Tibial nerve (tissue), 4 donors: Measurements from ENCODE around the gene RANBP10. TPM values are rescaled to one million over a fixed set of nuclear protein-coding genes. Genes with fewer than 3 reads are reported as not detected.

Source experiments
- DNase-seq, 2 donors: peaks; one replicate each; pipeline ENCODE4 v3.0.0-alpha.2; 2019; ENCODE audit warnings: low spot score in 2 of 2
- H3K27ac ChIP-seq, 4 donors: fragments of 200-600 bp; sonication (generic) in 3 of 4; one replicate each; pipeline ENCODE4 v1.5.1; 2017 to 2019; ENCODE audit warnings: mild to moderate bottlenecking in 1 of 4
- H3K27me3 ChIP-seq, 2 donors: fragments of 200-600 bp; sonication (generic) in 1 of 2; one replicate each; pipeline versions ENCODE4 v1.5.1 to v1.6.0; 2017 to 2019
- H3K36me3 ChIP-seq, 3 donors: fragments of 200-600 bp; sonication (generic); one replicate each; pipeline ENCODE4 v1.5.1; 2018 to 2019
- H3K4me1 ChIP-seq, 4 donors: fragments of 200-600 bp; sonication (generic) in 3 of 4; one replicate each; pipeline ENCODE4 v1.5.1; 2017 to 2019
- H3K4me3 ChIP-seq, 4 donors: fragments of 200-600 bp; sonication (generic) in 3 of 4; one replicate each; pipeline ENCODE4 v1.5.1; 2017 to 2019; ENCODE audit warnings: mild to moderate bottlenecking in 1 of 4, moderate library complexity in 1 of 4
- H3K9me3 ChIP-seq, 4 donors: fragments of 200-600 bp; sonication (generic) in 3 of 4; one replicate each; pipeline ENCODE4 v1.5.1; 2017 to 2019
- EP300 ChIP-seq, 2 donors: sonication (generic); formaldehyde crosslinking; IDR thresholded peaks; one replicate each; pipeline ENCODE4 v1.6.1; 2017; ENCODE audit warnings: antibody characterized with exemption in 2 of 2, mild to moderate bottlenecking in 1 of 2
- POLR2A ChIP-seq, 2 donors: fragments of 450-650 bp; IDR thresholded peaks; one replicate each; pipeline ENCODE4 v1.6.1; 2017; ENCODE audit warnings: antibody characterized with exemption in 2 of 2, mild to moderate bottlenecking in 2 of 2, moderate library complexity in 2 of 2
- WGBS, 2 donors: methylation state at CpG; one replicate each; pipeline ENCODE4 v1.1.5; 2018; 5-methylcytosine and 5-hydroxymethylcytosine counted together
- total RNA-seq, 4 donors: library from RNA; depleted of rRNA; stranded (reverse); fragments of >200 nt; gene quantifications; one replicate each; pipeline ENCODE4 v1.1.0, GENCODE V29; 2016
- TF ChIP-seq, protein P1 (sequence below), 5 experiments: fragments of 200-600 bp in 3 of 5; fragments of 450-650 bp in 2 of 5; sonication (generic) in 3 of 5; IDR thresholded peaks; one replicate each; pipeline ENCODE4 v1.5.1; 2016 to 2019; ENCODE audit warnings: antibody characterized with exemption in 5 of 5, mild to moderate bottlenecking in 3 of 5, moderate library complexity in 2 of 5

Gene RANBP10
- total RNA-seq, 4 donors from 2014 or later: 8.1 to 19.5 (median 12.0) TPM

DNA sequence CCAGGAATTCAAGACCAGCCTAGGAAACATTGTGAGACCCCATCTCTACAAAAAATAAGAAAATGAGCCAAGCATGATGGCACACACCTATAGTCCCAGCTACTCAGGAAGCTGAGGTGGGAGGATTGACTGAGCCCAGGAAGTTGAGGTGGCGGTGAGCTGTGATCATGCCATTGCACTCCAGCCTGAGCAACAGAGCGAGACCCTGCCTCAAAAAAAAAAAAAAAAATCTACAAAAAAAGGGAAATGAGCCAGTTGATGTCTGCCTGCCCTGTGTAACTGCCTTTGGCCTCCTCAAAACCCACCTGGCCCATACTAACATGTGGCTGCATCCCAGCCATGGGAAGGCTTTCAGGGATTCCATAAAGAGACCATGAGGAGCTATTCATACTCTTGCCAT, 4.5 kb downstream of the RANBP10 start:
- Histone ChIP-seq H3K4me1 (peaks cover 0 to 37% (median 13%) of the 10 kb centered on the region in 4 donors), H3K27ac (no peak overlapping the region), H3K27me3 (no peaks in the 10 kb centered on the region), H3K36me3 (peaks cover 0 to 61% (median 0%) of the 10 kb centered on the region in 3 donors), H3K9me3 (no peaks in the 10 kb centered on the region), H3K4me3 (no peak overlapping the region)
- TF ChIP-seq POLR2A (IDR thresholded peaks at IDR 0.05): no peak
- TF ChIP-seq EP300 (IDR thresholded peaks at IDR 0.05): no peak
- TF ChIP-seq, protein P1, sequence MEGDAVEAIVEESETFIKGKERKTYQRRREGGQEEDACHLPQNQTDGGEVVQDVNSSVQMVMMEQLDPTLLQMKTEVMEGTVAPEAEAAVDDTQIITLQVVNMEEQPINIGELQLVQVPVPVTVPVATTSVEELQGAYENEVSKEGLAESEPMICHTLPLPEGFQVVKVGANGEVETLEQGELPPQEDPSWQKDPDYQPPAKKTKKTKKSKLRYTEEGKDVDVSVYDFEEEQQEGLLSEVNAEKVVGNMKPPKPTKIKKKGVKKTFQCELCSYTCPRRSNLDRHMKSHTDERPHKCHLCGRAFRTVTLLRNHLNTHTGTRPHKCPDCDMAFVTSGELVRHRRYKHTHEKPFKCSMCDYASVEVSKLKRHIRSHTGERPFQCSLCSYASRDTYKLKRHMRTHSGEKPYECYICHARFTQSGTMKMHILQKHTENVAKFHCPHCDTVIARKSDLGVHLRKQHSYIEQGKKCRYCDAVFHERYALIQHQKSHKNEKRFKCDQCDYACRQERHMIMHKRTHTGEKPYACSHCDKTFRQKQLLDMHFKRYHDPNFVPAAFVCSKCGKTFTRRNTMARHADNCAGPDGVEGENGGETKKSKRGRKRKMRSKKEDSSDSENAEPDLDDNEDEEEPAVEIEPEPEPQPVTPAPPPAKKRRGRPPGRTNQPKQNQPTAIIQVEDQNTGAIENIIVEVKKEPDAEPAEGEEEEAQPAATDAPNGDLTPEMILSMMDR (IDR thresholded peaks at IDR 0.05): no peak
- DNase-seq: no peak
- WGBS, 2 donors: 98 to 100% methylated on average over 2 of the region's 2 CpGs

DNA sequence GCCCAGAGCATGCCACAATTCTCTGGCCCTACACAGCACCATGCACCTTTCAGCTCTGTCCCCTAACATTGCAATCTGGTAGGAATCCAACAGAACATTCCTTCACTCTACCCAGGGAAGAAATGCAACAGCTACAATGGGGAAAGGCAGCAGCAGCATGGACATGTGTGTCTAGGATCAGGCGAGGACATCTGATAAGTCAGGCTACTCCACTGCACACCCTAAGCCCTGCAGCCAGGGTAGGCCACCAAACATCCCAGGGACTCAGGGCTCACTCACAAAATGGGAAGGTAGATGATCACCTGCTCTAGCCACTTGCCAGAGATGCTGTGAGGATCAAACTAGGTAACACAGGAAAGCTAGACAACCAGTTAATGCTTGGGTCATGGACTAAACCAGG, 5.1 kb downstream of the RANBP10 start:
- DNase-seq: no peak
- WGBS, 2 donors: 88 to 100% methylated on average over 1 of the region's 1 CpG
- H3K9me3 ChIP-seq: no peaks in the 10 kb centered on the region
- no peak overlapping the region for H3K27ac ChIP-seq
- TF ChIP-seq, protein P1 (IDR thresholded peaks at IDR 0.05): no peak
- TF ChIP-seq POLR2A (IDR thresholded peaks at IDR 0.05): no peak
- no peak for TF ChIP-seq EP300 (IDR thresholded peaks at IDR 0.05)
- H3K4me3 ChIP-seq: no peak overlapping the region
- no peaks in the 10 kb centered on the region for H3K27me3 ChIP-seq
- peaks cover 0 to 66% (median 0%) of the 10 kb centered on the region in 3 donors for H3K36me3 ChIP-seq
- peaks cover 0 to 37% (median 13%) of the 10 kb centered on the region in 4 donors for H3K4me1 ChIP-seq

GRCh38 chr16:67800338-67800926, 5.9 kb downstream of the RANBP10 start:
- no peaks in the 10 kb centered on the region for H3K27me3 ChIP-seq
- H3K36me3 ChIP-seq: peaks cover 0 to 66% (median 0%) of the 10 kb centered on the region in 3 donors
- H3K27ac ChIP-seq: no peak overlapping the region
- DNase-seq: no peak
- TF ChIP-seq, protein P1 (IDR thresholded peaks at IDR 0.05): no peak
- TF ChIP-seq POLR2A (IDR thresholded peaks at IDR 0.05): no peak
- no peak for TF ChIP-seq EP300 (IDR thresholded peaks at IDR 0.05)
- H3K9me3 ChIP-seq: no peaks in the 10 kb centered on the region
- 85 to 89% methylated on average over 6 to 7 of the region's 7 CpGs for WGBS, 2 donors
- H3K4me1 ChIP-seq: peaks cover 0 to 33% (median 9%) of the 10 kb centered on the region in 4 donors
- H3K4me3 ChIP-seq: no peak overlapping the region

GRCh38 chr16:67796099-67796718, 10.2 kb downstream of the RANBP10 start:
- no peak overlapping the region for H3K4me3 ChIP-seq
- H3K36me3 ChIP-seq: peaks cover 0 to 38% (median 0%) of the 10 kb centered on the region in 3 donors

DNA sequence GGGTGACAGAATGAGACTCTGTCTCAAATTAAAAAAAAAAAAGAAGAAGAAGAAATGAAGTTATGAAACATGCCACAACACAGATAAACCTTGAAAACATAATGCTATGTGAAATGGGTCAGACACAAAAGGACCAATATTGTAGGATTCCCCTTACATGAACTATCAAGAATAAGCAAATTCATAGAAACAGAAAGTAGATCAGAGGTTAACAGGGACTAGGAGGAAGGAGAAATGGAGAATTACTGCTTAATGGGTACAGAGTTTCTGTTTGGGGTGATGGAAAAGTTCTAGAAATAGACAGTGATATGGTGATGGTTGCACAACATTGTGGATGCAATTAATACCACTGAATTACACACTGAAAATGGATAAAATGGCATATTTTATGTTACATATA, 16.3 kb downstream of the RANBP10 start:
- Histone ChIP-seq H3K4me1 (no peaks in the 10 kb centered on the region), H3K27ac (no peak overlapping the region), H3K4me3 (no peak overlapping the region), H3K9me3 (no peaks in the 10 kb centered on the region), H3K36me3 (peaks cover 0 to 4% (median 0%) of the 10 kb centered on the region in 3 donors), H3K27me3 (no peaks in the 10 kb centered on the region)
- DNase-seq: no peak
- TF ChIP-seq, protein P1 (IDR thresholded peaks at IDR 0.05): no peak
- no peak for TF ChIP-seq EP300 (IDR thresholded peaks at IDR 0.05)
- no peak for TF ChIP-seq POLR2A (IDR thresholded peaks at IDR 0.05)

More at GRCh38 chr16:67796099-67796718, 10.2 kb downstream of the RANBP10 start:
- WGBS, 2 donors: 97% methylated on average over 5 of the region's 5 CpGs
- no peak for DNase-seq
- Histone ChIP-seq H3K27ac (no peak overlapping the region), H3K4me1 (peaks cover 0 to 13% (median 0%) of the 10 kb centered on the region in 4 donors), H3K9me3 (no peaks in the 10 kb centered on the region), H3K27me3 (no peaks in the 10 kb centered on the region)
- TF ChIP-seq, protein P1 (IDR thresholded peaks at IDR 0.05): no peak
- TF ChIP-seq POLR2A (IDR thresholded peaks at IDR 0.05) (no peak), EP300 (IDR thresholded peaks at IDR 0.05) (no peak)
